ENCODE results near the gene MOV10L1. TPM values are rescaled to one million over a fixed set of nuclear protein-coding genes. Genes with fewer than 3 reads are reported as not detected.

The MOV10L1 gene
- total and polyA plus RNA-seq, 2 donors (not counting 1 experiment from before 2014, with no cell fraction given) = 0.03 to 0.83 TPM

GRCh38 chr22:50101870-50102565, 12.2 kb downstream of the MOV10L1 start:
- peaks cover 4% of the 10 kb centered on the region for H3K27me3 ChIP-seq (ENCODE audit: control insufficient read depth, insufficient read depth, low read length)
- H3K9ac ChIP-seq (ENCODE audit: insufficient read depth, low read length) = no peak overlapping the region
- no peak for DNase-seq (ENCODE audit: low read depth in 2 of 2)
- H4K20me1 ChIP-seq (ENCODE audit: control insufficient read depth, extremely low read depth, insufficient read depth, low read length) = no peaks in the 10 kb centered on the region
- H3K4me1 ChIP-seq (ENCODE audit: control insufficient read depth, extremely low read depth, insufficient read depth, low read length) = no peaks in the 10 kb centered on the region
- TF ChIP-seq EZH2 (IDR thresholded peaks at IDR 0.05; ENCODE audit: low read length, missing control alignments) (no peak), CTCF (conservative IDR thresholded peaks at IDR 0.05 in 1 of 2, IDR thresholded peaks at IDR 0.05 in 1 of 2; ENCODE audit: low read depth in 1 of 2, low read length in 2 of 2) (no peak)
- H3K79me2 ChIP-seq (ENCODE audit: control insufficient read depth, insufficient read depth, low read length) = no peaks in the 10 kb centered on the region
- H3K4me3 ChIP-seq (replicated peaks in 1 of 4; ENCODE audit: control extremely low read depth in 1 of 4, insufficient read depth in 1 of 4, low read depth in 3 of 4, low read length in 4 of 4) = no peak overlapping the region
- H3K27ac ChIP-seq (ENCODE audit: insufficient read depth, low read length) = no peak overlapping the region
- no peaks in the 10 kb centered on the region for H3K9me3 ChIP-seq (ENCODE audit: control insufficient read depth, insufficient read depth, low read depth, low read length)
- no peak overlapping the region for H2AFZ ChIP-seq (ENCODE audit: low read length)
- H3K36me3 ChIP-seq (ENCODE audit: control insufficient read depth, insufficient read depth, low read length) = no peaks in the 10 kb centered on the region
- H3K4me2 ChIP-seq (ENCODE audit: extremely low read depth, insufficient read depth, low read length) = no peak overlapping the region

GRCh38 chr22:50102946-50103345, 13.1 kb downstream of the MOV10L1 start:
- TF ChIP-seq EZH2 (IDR thresholded peaks at IDR 0.05; ENCODE audit: low read length, missing control alignments) (no peak), CTCF (conservative IDR thresholded peaks at IDR 0.05 in 1 of 2, IDR thresholded peaks at IDR 0.05 in 1 of 2; ENCODE audit: low read depth in 1 of 2, low read length in 2 of 2) (no peak)
- Histone ChIP-seq H2AFZ (ENCODE audit: low read length) (no peak overlapping the region), H3K27me3 (ENCODE audit: control insufficient read depth, insufficient read depth, low read length) (peaks cover 4% of the 10 kb centered on the region), H3K4me2 (ENCODE audit: extremely low read depth, insufficient read depth, low read length) (no peak overlapping the region), H3K36me3 (ENCODE audit: control insufficient read depth, insufficient read depth, low read length) (no peaks in the 10 kb centered on the region), H3K27ac (ENCODE audit: insufficient read depth, low read length) (no peak overlapping the region), H3K9ac (ENCODE audit: insufficient read depth, low read length) (no peak overlapping the region), H3K4me3 (replicated peaks in 1 of 4; ENCODE audit: control extremely low read depth in 1 of 4, insufficient read depth in 1 of 4, low read depth in 3 of 4, low read length in 4 of 4) (no peak overlapping the region), H3K9me3 (ENCODE audit: control insufficient read depth, insufficient read depth, low read depth, low read length) (no peaks in the 10 kb centered on the region), H3K79me2 (ENCODE audit: control insufficient read depth, insufficient read depth, low read length) (no peaks in the 10 kb centered on the region), H4K20me1 (ENCODE audit: control insufficient read depth, extremely low read depth, insufficient read depth, low read length) (no peaks in the 10 kb centered on the region), H3K4me1 (ENCODE audit: control insufficient read depth, extremely low read depth, insufficient read depth, low read length) (no peaks in the 10 kb centered on the region)
- DNase-seq (ENCODE audit: low read depth in 2 of 2) = no peak

GRCh38 chr22:50104141-50104544, 14.3 kb downstream of the MOV10L1 start:
- H3K27ac ChIP-seq (ENCODE audit: insufficient read depth, low read length) = no peak overlapping the region
- TF ChIP-seq EZH2 (IDR thresholded peaks at IDR 0.05; ENCODE audit: low read length, missing control alignments) (no peak), CTCF (conservative IDR thresholded peaks at IDR 0.05 in 1 of 2, IDR thresholded peaks at IDR 0.05 in 1 of 2; ENCODE audit: low read depth in 1 of 2, low read length in 2 of 2) (no peak)
- DNase-seq (ENCODE audit: low read depth in 2 of 2) = no peak

More at GRCh38 chr22:50104141-50104544, 14.3 kb downstream of the MOV10L1 start:
- Histone ChIP-seq H3K9me3 (ENCODE audit: control insufficient read depth, insufficient read depth, low read depth, low read length) (no peaks in the 10 kb centered on the region), H3K79me2 (ENCODE audit: control insufficient read depth, insufficient read depth, low read length) (no peaks in the 10 kb centered on the region), H3K4me1 (ENCODE audit: control insufficient read depth, extremely low read depth, insufficient read depth, low read length) (no peaks in the 10 kb centered on the region), H3K36me3 (ENCODE audit: control insufficient read depth, insufficient read depth, low read length) (no peaks in the 10 kb centered on the region), H3K27me3 (ENCODE audit: control insufficient read depth, insufficient read depth, low read length) (peaks cover 4% of the 10 kb centered on the region), H2AFZ (ENCODE audit: low read length) (no peak overlapping the region), H4K20me1 (ENCODE audit: control insufficient read depth, extremely low read depth, insufficient read depth, low read length) (no peaks in the 10 kb centered on the region), H3K4me2 (ENCODE audit: extremely low read depth, insufficient read depth, low read length) (no peak overlapping the region), H3K9ac (ENCODE audit: insufficient read depth, low read length) (no peak overlapping the region), H3K4me3 (replicated peaks in 1 of 4; ENCODE audit: control extremely low read depth in 1 of 4, insufficient read depth in 1 of 4, low read depth in 3 of 4, low read length in 4 of 4) (no peak overlapping the region)

Measured in fibroblast of lung (primary cell).